ENCODE results near the gene APC. TPM values are rescaled to one million over a fixed set of nuclear protein-coding genes. Genes with fewer than 3 reads are reported as not detected.
A peak's percentile ranks its signal among the peaks of the same experiment; 100 is the strongest.

The APC gene
- total RNA-seq, 1 experiment from 2014 or later, result 24.0 TPM

GRCh38 chr5:112757468-112758208 is 20.0 kb downstream of the APC start:
- ChIA-PET CTCF (interaction anchor here (0.6 to 2.7 kb wide), 15 partner anchors 8 to 582 kb away, joined by 3 to 26 read pairs (median 6); partner anchors contain the start of gene APC), RAD21 (ENCODE audit: low non-redundant PET in 1 of 2, low total read pairs in 2 of 2, uncharacterized antibody in 2 of 2, unreplicated experiment in 2 of 2) (interaction anchor here in 1 of 2 experiments (0.6 to 2.2 kb wide), 2 partner anchors 207 to 587 kb away, joined by 4 to 6 read pairs; no protein-coding TSS in a partner anchor), POLR2A (no interaction called here)
- Histone ChIP-seq H3K9me2 (ENCODE audit: insufficient read depth) (no peaks in the 10 kb centered on the region), H3K27me3 (ENCODE audit: insufficient read depth, low read length) (no peaks in the 10 kb centered on the region), H3K79me2 (ENCODE audit: insufficient read depth, low read length) (no peaks in the 10 kb centered on the region), H3K4me2 (ENCODE audit: low read length) (peak overlapping the region; percentile 20; the same call in 1 of the 2 replicates), H3K9ac (ENCODE audit: low read length) (no peak overlapping the region), H3K9me3 (ENCODE audit: control insufficient read depth in 1 of 2, insufficient read depth in 1 of 2, low read depth in 1 of 2, low read length in 2 of 2) (no peaks in the 10 kb centered on the region), H3K27ac (ENCODE audit: low read depth, low read length) (no peak overlapping the region), H3K36me3 (ENCODE audit: control insufficient read depth in 1 of 2, insufficient read depth in 2 of 2, low read length in 2 of 2) (no peaks in the 10 kb centered on the region), H3K4me1 (ENCODE audit: control insufficient read depth in 1 of 2, insufficient read depth in 2 of 2, low read length in 2 of 2) (peaks cover 4 to 5% of the 10 kb centered on the region in 2 experiments), H4K20me1 (ENCODE audit: insufficient read depth) (peaks cover 3% of the 10 kb centered on the region), H2AFZ (ENCODE audit: low read depth, low read length, poor library complexity, severe bottlenecking) (no peak overlapping the region), H3K4me3 (replicated peaks in 1 of 2; ENCODE audit: low read depth in 1 of 2, low read length in 2 of 2) (no peak overlapping the region)
- BruUV-seq (replicated peaks), result no TSS peak
- peak; percentile 83 for ATAC-seq
- DNase-seq (ENCODE audit: low read depth, low spot score), result peak; percentile 48
- intact Hi-C loops (cut with micrococcal nuclease), result loop anchor here (1.0 to 10.0 kb wide), 4 partner anchors 206 to 583 kb away; no protein-coding TSS in a partner anchor
- TF ChIP-seq RAD21 (IDR thresholded peaks at IDR 0.05; ENCODE audit: low read depth) (peak; percentile 87), TCF7L2 (IDR thresholded peaks at IDR 0.05; ENCODE audit: borderline replicate concordance, extremely low read depth, insufficient read depth, insufficient read length) (no peak), CTCF (IDR thresholded peaks at IDR 0.05 in 2 of 3, conservative IDR thresholded peaks at IDR 0.05 in 1 of 3; ENCODE audit: borderline replicate concordance in 1 of 3, insufficient read depth in 1 of 3, low read depth in 2 of 3, low read length in 2 of 3) (peak; percentile 64 to 78 (median 76))

GRCh38 chr5:112758676-112759075 is 21.0 kb downstream of the APC start:
- POLR2A ChIA-PET, result no interaction called here
- Histone ChIP-seq H3K9me3 (ENCODE audit: control insufficient read depth in 1 of 2, insufficient read depth in 1 of 2, low read depth in 1 of 2, low read length in 2 of 2) (no peaks in the 10 kb centered on the region), H3K36me3 (ENCODE audit: control insufficient read depth in 1 of 2, insufficient read depth in 2 of 2, low read length in 2 of 2) (no peaks in the 10 kb centered on the region), H3K4me3 (replicated peaks in 1 of 2; ENCODE audit: low read depth in 1 of 2, low read length in 2 of 2) (no peak overlapping the region), H3K4me1 (ENCODE audit: control insufficient read depth in 1 of 2, insufficient read depth in 2 of 2, low read length in 2 of 2) (peaks cover 4 to 5% of the 10 kb centered on the region in 2 experiments), H3K79me2 (ENCODE audit: insufficient read depth, low read length) (no peaks in the 10 kb centered on the region), H3K4me2 (ENCODE audit: low read length) (peak overlapping the region; percentile 18; the same call in 1 of the 2 replicates), H3K9ac (ENCODE audit: low read length) (no peak overlapping the region), H4K20me1 (ENCODE audit: insufficient read depth) (no peaks in the 10 kb centered on the region; the same call in 1 of the 2 replicates), H3K9me2 (ENCODE audit: insufficient read depth) (no peaks in the 10 kb centered on the region), H3K27me3 (ENCODE audit: insufficient read depth, low read length) (no peaks in the 10 kb centered on the region), H2AFZ (ENCODE audit: low read depth, low read length, poor library complexity, severe bottlenecking) (no peak overlapping the region), H3K27ac (ENCODE audit: low read depth, low read length) (no peak overlapping the region)
- peak; percentile 57; the same call in 1 of the 2 replicates for ATAC-seq
- no peak for DNase-seq (ENCODE audit: low read depth, low spot score)
- CTCF ChIA-PET, result interaction anchor here (1.2 to 2.7 kb wide), 8 partner anchors 9 to 339 kb away, joined by 3 to 26 read pairs (median 6); no protein-coding TSS in a partner anchor
- intact Hi-C loops (cut with micrococcal nuclease), result loop anchor here (10.0 kb wide), 1 partner anchor 334 kb away; no protein-coding TSS in a partner anchor
- no TSS peak for BruUV-seq (replicated peaks)
- RAD21 ChIA-PET (ENCODE audit: low non-redundant PET in 1 of 2, low total read pairs in 2 of 2, uncharacterized antibody in 2 of 2, unreplicated experiment in 2 of 2), result interaction anchor here in 1 of 2 experiments (2.2 kb wide), 1 partner anchor 208 kb away, joined by 6 read pairs; no protein-coding TSS in a partner anchor
- TF ChIP-seq TCF7L2 (IDR thresholded peaks at IDR 0.05; ENCODE audit: borderline replicate concordance, extremely low read depth, insufficient read depth, insufficient read length) (no peak), SP1 (IDR thresholded peaks at IDR 0.05; ENCODE audit: low read depth) (no peak), POLR2A (IDR thresholded peaks at IDR 0.05; ENCODE audit: borderline replicate concordance, extremely low read depth, insufficient read depth, insufficient read length) (no peak), EZH2phosphoT487 (IDR thresholded peaks at IDR 0.05; ENCODE audit: borderline replicate concordance) (no peak), ZNF274 (IDR thresholded peaks at IDR 0.05; ENCODE audit: low read depth, low read length) (no peak), CTCF (IDR thresholded peaks at IDR 0.05 in 2 of 3, conservative IDR thresholded peaks at IDR 0.05 in 1 of 3; ENCODE audit: borderline replicate concordance in 1 of 3, insufficient read depth in 1 of 3, low read depth in 2 of 3, low read length in 2 of 3) (no peak), FOSL1 (IDR thresholded peaks at IDR 0.05; ENCODE audit: low read depth) (no peak)
